Naive thymus-derived CD4-positive, alpha-beta T cell (primary cell): ENCODE results near the gene CALHM6. TPM values are rescaled to one million over a fixed set of nuclear protein-coding genes. Genes with fewer than 3 reads are reported as not detected.

Experiments
- ATAC-seq: fragments of 150-1000 bp; cut with Tn5 transposase; 2 replicates; pipeline ENCODE4 v1.10.0; 2021; ENCODE audit warnings: mild to moderate bottlenecking, moderate library complexity
- CTCF ChIA-PET: fragments of 350-600 bp; sonication (Branson Sonifier 250); formaldehyde crosslinking; loops from one replicate; lab custom pipeline; 2021; ENCODE audit warnings: antibody characterized with exemption; lab: Charles Lee
- POLR2A ChIA-PET: fragments of 350-600 bp; sonication (Branson Sonifier 250); formaldehyde crosslinking; loops from one replicate; lab custom pipeline; 2021; ENCODE audit warnings: antibody characterized with exemption, inconsistent platforms; lab: Charles Lee
- DNase-seq, 9 donors: peaks; one replicate each; pipeline versions ENCODE4 v3.0.0 to v3.0.0-alpha.2; 2020 to 2022; ENCODE audit warnings: mixed read lengths in 1 of 9
- H3K27ac ChIP-seq: one replicate; pipeline ENCODE4 v1.7.0; 2013; ENCODE audit warnings: mild to moderate bottlenecking, low read depth, low read length, moderate library complexity
- H3K27me3 ChIP-seq, 2 donors: one replicate each; pipeline ENCODE4 v1.7.0; 2013; ENCODE audit warnings: low read length in 2 of 2, mild to moderate bottlenecking in 2 of 2, moderate library complexity in 2 of 2; ENCODE audit not compliant: control insufficient read depth in 2 of 2, insufficient read depth in 2 of 2
- H3K36me3 ChIP-seq, 3 experiments: 1 replicate in 2 of 3; 2 replicates in 1 of 3; pipeline ENCODE4 v1.7.0; 2013; ENCODE audit warnings: low read length in 3 of 3, mild to moderate bottlenecking in 3 of 3, moderate library complexity in 1 of 3; ENCODE audit not compliant: insufficient read depth in 3 of 3, control insufficient read depth in 2 of 3
- H3K4me1 ChIP-seq, 2 donors: one replicate each; pipeline ENCODE4 v1.7.0; 2013; ENCODE audit warnings: low read length in 2 of 2, mild to moderate bottlenecking in 2 of 2, moderate library complexity in 1 of 2; ENCODE audit not compliant: control insufficient read depth in 2 of 2, insufficient read depth in 2 of 2
- H3K4me3 ChIP-seq: 2 replicates; pipeline ENCODE4 v1.7.0; 2013; ENCODE audit warnings: mild to moderate bottlenecking, low read length
- H3K9me3 ChIP-seq, 3 experiments: 1 replicate in 2 of 3; 2 replicates in 1 of 3; pipeline ENCODE4 v1.7.0; 2013; ENCODE audit warnings: low read length in 3 of 3; ENCODE audit not compliant: control insufficient read depth in 2 of 3
- H3K27ac Mint-ChIP-seq, 9 donors: one replicate each; pipeline ENCODE4 v1.8.0; 2020 to 2022; ENCODE audit warnings: mixed read lengths in 9 of 9, mild to moderate bottlenecking in 8 of 9, moderate library complexity in 5 of 9, inconsistent platforms in 2 of 9
- H3K27me3 Mint-ChIP-seq, 5 donors: one replicate each; pipeline ENCODE4 v1.8.0; 2021 to 2022; ENCODE audit warnings: mixed read lengths in 5 of 5, mild to moderate bottlenecking in 1 of 5
- H3K36me3 Mint-ChIP-seq, 5 donors: one replicate each; pipeline ENCODE4 v1.8.0; 2020 to 2022; ENCODE audit warnings: mixed read lengths in 5 of 5, mild to moderate bottlenecking in 3 of 5, inconsistent platforms in 1 of 5
- H3K4me1 Mint-ChIP-seq, 7 donors: one replicate each; pipeline ENCODE4 v1.8.0; 2020 to 2022; ENCODE audit warnings: mixed read lengths in 7 of 7, mild to moderate bottlenecking in 3 of 7, inconsistent platforms in 1 of 7
- H3K4me3 Mint-ChIP-seq, 10 donors: one replicate each; pipeline ENCODE4 v1.8.0; 2020 to 2022; ENCODE audit warnings: mild to moderate bottlenecking in 10 of 10, mixed read lengths in 10 of 10, moderate library complexity in 6 of 10, inconsistent platforms in 2 of 10
- H3K9me3 Mint-ChIP-seq, 11 donors: one replicate each; pipeline ENCODE4 v1.8.0; 2020 to 2022; ENCODE audit warnings: mixed read lengths in 11 of 11, mild to moderate bottlenecking in 4 of 11, inconsistent platforms in 1 of 11, moderate library complexity in 1 of 11
- intact Hi-C, 2 donors: fragments of 100-400 bp; cut with micrococcal nuclease; formaldehyde crosslinking; loops; one replicate each; pipeline ENCODE4 v1.15.1; 2023
- polyA plus RNA-seq, 2 donors: library from polyadenylated mRNA; unstranded; fragments of 300-500 nt; fragmentation: Illumina TruSeq; gene quantifications; one replicate each; pipeline ENCODE4 v1.2.3, GENCODE V29; 2021
- total RNA-seq, 6 experiments: library from RNA in 5 of 6; stranded (reverse) in 5 of 6; gene quantifications; 1 replicate in 5 of 6; 2 replicates in 1 of 6; pipeline ENCODE4 v1.2.3 and lab custom pipeline; 2021 to 2026

The CALHM6 gene
- total and polyA plus RNA-seq, 7 experiments from 2014 or later, result 3.0 to 79.3 (median 16.3) TPM

DNA sequence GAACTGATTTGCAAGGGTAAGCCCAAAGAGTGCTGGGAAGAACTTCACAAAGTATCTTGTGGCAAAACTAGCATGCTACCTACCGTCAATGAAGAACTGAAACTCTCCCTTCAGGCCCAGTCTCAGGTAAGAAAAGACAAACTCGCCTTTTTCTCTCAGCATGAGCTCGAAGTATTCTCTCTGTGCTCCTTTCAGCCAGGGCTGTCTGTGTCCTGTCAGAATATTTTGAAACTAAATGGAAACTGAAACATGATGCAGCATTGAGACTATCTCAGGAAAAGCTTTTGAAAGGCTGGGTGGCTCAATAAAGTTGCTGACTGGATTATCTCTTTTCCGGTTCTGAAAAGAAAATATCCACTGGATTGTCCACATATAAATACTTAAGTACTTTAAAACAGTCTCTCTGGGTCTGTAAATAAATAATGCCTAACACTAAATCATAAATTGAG lies 51.0 kb downstream of the CALHM6 start:
- Histone ChIP-seq H3K27ac (no peak overlapping the region), H3K27me3 (no peaks in the 10 kb centered on the region), H3K9me3 (no peaks in the 10 kb centered on the region), H3K36me3 (no peaks in the 10 kb centered on the region), H3K4me1 (no peaks in the 10 kb centered on the region), H3K4me3 (no peak overlapping the region)
- H3K27me3 Mint-ChIP-seq, result peaks cover 0 to 51% (median 0%) of the 10 kb centered on the region in 5 donors
- no peak overlapping the region for H3K27ac Mint-ChIP-seq
- DNase-seq (no peak), ATAC-seq (no peak)
- no peaks in the 10 kb centered on the region for H3K36me3 Mint-ChIP-seq
- intact Hi-C loops, result no loop called here
- H3K4me3 Mint-ChIP-seq, result no peak overlapping the region
- no peaks in the 10 kb centered on the region for H3K4me1 Mint-ChIP-seq
- H3K9me3 Mint-ChIP-seq, result peaks cover 0 to 22% (median 8%) of the 10 kb centered on the region in 11 donors
- ChIA-PET CTCF (interaction anchor here (0.6 kb wide), 1 partner anchor 194 kb away, joined by 6 read pairs; no protein-coding TSS in a partner anchor), POLR2A (no interaction called here)

DNA sequence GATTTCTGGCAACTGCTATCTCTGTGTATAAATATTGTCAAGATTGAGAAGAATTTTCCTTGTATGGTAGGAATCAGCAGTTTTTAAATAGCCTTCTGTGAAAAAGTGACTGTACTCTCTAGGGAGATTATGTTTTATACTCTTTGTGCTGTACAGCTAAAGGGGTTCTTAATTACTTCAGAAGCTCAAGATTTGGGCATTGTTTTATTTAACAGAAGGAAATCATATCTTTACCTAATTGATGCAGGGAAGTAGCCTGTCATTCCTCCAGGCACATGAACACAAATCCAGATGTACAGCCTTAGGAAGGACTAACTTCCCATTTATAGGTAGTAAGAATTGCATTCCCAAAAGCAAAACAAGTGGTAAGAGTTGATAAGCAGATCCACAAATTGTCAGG lies 51.6 kb downstream of the CALHM6 start:
- H3K27ac ChIP-seq, result no peak overlapping the region
- intact Hi-C loops, result no loop called here
- Mint-ChIP-seq H3K27me3 (peaks cover 0 to 48% (median 0%) of the 10 kb centered on the region in 5 donors), H3K36me3 (no peaks in the 10 kb centered on the region), H3K9me3 (peaks cover 0 to 18% (median 8%) of the 10 kb centered on the region in 11 donors), H3K4me1 (no peaks in the 10 kb centered on the region), H3K27ac (no peak overlapping the region), H3K4me3 (no peak overlapping the region)
- no peak overlapping the region for H3K4me3 ChIP-seq
- no peaks in the 10 kb centered on the region for H3K4me1 ChIP-seq
- no peaks in the 10 kb centered on the region for H3K27me3 ChIP-seq
- no peaks in the 10 kb centered on the region for H3K9me3 ChIP-seq
- ChIA-PET POLR2A (no interaction called here), CTCF (interaction anchor here (0.6 kb wide), 1 partner anchor 194 kb away, joined by 6 read pairs; no protein-coding TSS in a partner anchor)
- ATAC-seq, result no peak
- DNase-seq, result no peak
- no peaks in the 10 kb centered on the region for H3K36me3 ChIP-seq

Other genes with a start within 250 kb of the CALHM6 start
- gene TSPYL4, start 207.3 kb upstream of the CALHM6 start, total RNA-seq, result 10 to 100 TPM; 18.2 to 58.2 (median 21.5) TPM
- 10 to 100 TPM in 1 of 2 donors, 1 to 10 TPM in 1; 9.7 to 19.3 TPM for gene TSPYL4, start 207.3 kb upstream of the CALHM6 start, polyA plus RNA-seq
- 100 to 1,000 TPM in 3 of 5 experiments, 10 to 100 TPM in 2; 42.8 to 226 (median 104) TPM for gene TSPYL1, start 181.4 kb upstream of the CALHM6 start, total RNA-seq
- gene TSPYL1, start 181.4 kb upstream of the CALHM6 start, polyA plus RNA-seq, result 10 to 100 TPM; 34.9 to 43.9 TPM
- gene DSE, start 90.4 kb upstream of the CALHM6 start, total RNA-seq, result 10 to 100 TPM in 2 of 5 experiments, 1 to 10 TPM in 3; 3.2 to 23.0 (median 7.7) TPM
- gene DSE, start 90.4 kb upstream of the CALHM6 start, polyA plus RNA-seq, result 1 to 10 TPM; 4.4 to 4.8 TPM
- not detected for gene CALHM5, start 50.3 kb downstream of the CALHM6 start, total RNA-seq
- gene CALHM5, start 50.3 kb downstream of the CALHM6 start, polyA plus RNA-seq, result not detected
- gene TRAPPC3L, start 84.3 kb downstream of the CALHM6 start, total RNA-seq, result not detected
- not detected for gene TRAPPC3L, start 84.3 kb downstream of the CALHM6 start, polyA plus RNA-seq
- gene CALHM4, start 92.4 kb downstream of the CALHM6 start, total RNA-seq, result not detected
- gene CALHM4, start 92.4 kb downstream of the CALHM6 start, polyA plus RNA-seq, result not detected
- 10 to 100 TPM; 33.2 to 39.9 (median 36.7) TPM for gene RWDD1, start 110.1 kb downstream of the CALHM6 start, total RNA-seq
- gene RWDD1, start 110.1 kb downstream of the CALHM6 start, polyA plus RNA-seq, result 10 to 100 TPM; 35.0 to 68.5 TPM
- 1 to 10 TPM in 1 of 5 experiments, under 1 TPM in 4; 0.53 to 1.3 (median 0.73) TPM for gene RSPH4A, start 155.1 kb downstream of the CALHM6 start, total RNA-seq
- gene RSPH4A, start 155.1 kb downstream of the CALHM6 start, polyA plus RNA-seq, result not detected
- 10 to 100 TPM; 12.3 to 14.6 (median 13.7) TPM for gene ZUP1, start 207.4 kb downstream of the CALHM6 start, total RNA-seq
- 1 to 10 TPM; 3.7 to 6.6 TPM for gene ZUP1, start 207.4 kb downstream of the CALHM6 start, polyA plus RNA-seq
- gene KPNA5, start 219.8 kb downstream of the CALHM6 start, total RNA-seq, result 10 to 100 TPM; 11.0 to 78.2 (median 53.2) TPM
- 10 to 100 TPM; 13.9 to 19.6 TPM for gene KPNA5, start 219.8 kb downstream of the CALHM6 start, polyA plus RNA-seq